Natural killer cell (primary cell): ENCODE measurements around the gene TRPV2. TPM values are rescaled to one million over a fixed set of nuclear protein-coding genes. Genes with fewer than 3 reads are reported as not detected.

Source experiments
- ATAC-seq, 3 donors: fragments of 150-1000 bp in 2 of 3; fragments of 200-7000 bp in 1 of 3; cut with Tn5 transposase; 1 replicate in 1 of 3; 2 replicates in 2 of 3; pipeline ENCODE4 v1.10.0; 2021; ENCODE audit warnings: mild to moderate bottlenecking in 2 of 3, moderate library complexity in 2 of 3
- DNase-seq, 2 donors: peaks; one replicate each; pipeline versions ENCODE4 v3.0.0 to v3.0.0-alpha.2; 2013 to 2021; ENCODE audit warnings: mixed read lengths in 1 of 2
- H3K27ac ChIP-seq: one replicate; pipeline ENCODE4 v1.5.1; 2013; ENCODE audit warnings: mild to moderate bottlenecking, low read length
- H3K27me3 ChIP-seq: one replicate; pipeline ENCODE4 v1.6.1; 2013; ENCODE audit warnings: low read length; ENCODE audit not compliant: control insufficient read depth, insufficient read depth
- H3K36me3 ChIP-seq: one replicate; pipeline ENCODE4 v1.6.1; 2013; ENCODE audit warnings: low read length; ENCODE audit not compliant: control insufficient read depth, insufficient read depth
- H3K4me1 ChIP-seq: one replicate; pipeline ENCODE4 v1.6.1; 2013; ENCODE audit warnings: low read length; ENCODE audit not compliant: control insufficient read depth, insufficient read depth
- H3K4me3 ChIP-seq: one replicate; pipeline ENCODE4 v1.5.1; 2013; ENCODE audit warnings: low read length
- H3K9me3 ChIP-seq: one replicate; pipeline ENCODE4 v1.6.1; 2013; ENCODE audit warnings: low read length; ENCODE audit not compliant: control insufficient read depth, insufficient read depth
- H3K27ac Mint-ChIP-seq, 2 donors: one replicate each; pipeline ENCODE4 v1.8.0; 2022; ENCODE audit warnings: mild to moderate bottlenecking in 2 of 2, mixed read lengths in 2 of 2, moderate library complexity in 1 of 2
- H3K27me3 Mint-ChIP-seq, 2 donors: one replicate each; pipeline ENCODE4 v1.8.0; 2022; ENCODE audit warnings: low read depth in 2 of 2, mixed read lengths in 2 of 2
- H3K36me3 Mint-ChIP-seq: one replicate; pipeline ENCODE4 v1.8.0; 2022; ENCODE audit warnings: mixed read lengths
- H3K4me1 Mint-ChIP-seq, 2 donors: one replicate each; pipeline ENCODE4 v1.8.0; 2022; ENCODE audit warnings: mixed read lengths in 2 of 2
- H3K4me3 Mint-ChIP-seq: one replicate; pipeline ENCODE4 v1.8.0; 2022; ENCODE audit warnings: mild to moderate bottlenecking, moderate library complexity, mixed read lengths
- H3K9me3 Mint-ChIP-seq, 2 donors: one replicate each; pipeline ENCODE4 v1.8.0; 2022; ENCODE audit warnings: mixed read lengths in 2 of 2
- WGBS: methylation state at CpG from one replicate; pipeline ENCODE4 v1.1.7; 2013; ENCODE audit warnings: missing lambda C conversion rate; ENCODE audit not compliant: insufficient coverage; 5-methylcytosine and 5-hydroxymethylcytosine counted together
- intact Hi-C: fragments of 100-400 bp; cut with micrococcal nuclease; formaldehyde crosslinking; loops from one replicate; pipeline ENCODE4 v1.14.2; 2022
- total RNA-seq, 4 donors: library from RNA; stranded (reverse); fragments of 120-200 nt in 1 of 4; gene quantifications; one replicate each; pipeline versions ENCODE4 v1.2.3 to v1.2.4, GENCODE V29; 2013 to 2022
- TF ChIP-seq, protein P1 (sequence below): fragments of 200-600 bp; IDR thresholded peaks from one replicate; pipeline ENCODE4 v1.8.0; 2022; ENCODE audit warnings: antibody characterized with exemption

The TRPV2 gene
- total RNA-seq, 3 donors from 2014 or later (not counting 1 experiment from before 2014, with no cell fraction given): 138 to 163 (median 147) TPM

DNA sequence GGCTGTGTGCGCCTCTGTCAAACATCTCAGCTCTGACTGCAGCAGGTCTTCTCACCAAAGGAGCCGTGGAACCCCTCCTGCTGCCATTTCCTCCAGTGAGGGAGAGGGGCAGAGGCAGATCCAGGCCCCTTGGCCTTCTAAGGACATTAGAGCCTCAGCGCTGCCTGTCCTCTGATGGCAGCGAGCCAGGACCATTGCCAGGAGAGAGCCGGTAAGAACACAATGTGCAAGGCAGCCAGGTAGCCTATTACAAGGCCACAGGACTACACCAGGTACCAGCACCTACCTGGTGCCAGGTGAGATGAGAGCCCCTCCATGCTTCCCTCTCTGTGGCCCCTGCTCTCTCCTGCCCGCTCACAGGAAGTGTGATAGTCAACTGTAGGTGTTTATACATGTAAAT lies 65.6 kb downstream of the TRPV2 start:
- Histone ChIP-seq H3K9me3 (no peaks in the 10 kb centered on the region), H3K27ac (no peak overlapping the region), H3K27me3 (no peaks in the 10 kb centered on the region), H3K4me1 (no peaks in the 10 kb centered on the region), H3K36me3 (no peaks in the 10 kb centered on the region), H3K4me3 (no peak overlapping the region)
- no peaks in the 10 kb centered on the region for H3K9me3 Mint-ChIP-seq
- TF ChIP-seq, protein P1, sequence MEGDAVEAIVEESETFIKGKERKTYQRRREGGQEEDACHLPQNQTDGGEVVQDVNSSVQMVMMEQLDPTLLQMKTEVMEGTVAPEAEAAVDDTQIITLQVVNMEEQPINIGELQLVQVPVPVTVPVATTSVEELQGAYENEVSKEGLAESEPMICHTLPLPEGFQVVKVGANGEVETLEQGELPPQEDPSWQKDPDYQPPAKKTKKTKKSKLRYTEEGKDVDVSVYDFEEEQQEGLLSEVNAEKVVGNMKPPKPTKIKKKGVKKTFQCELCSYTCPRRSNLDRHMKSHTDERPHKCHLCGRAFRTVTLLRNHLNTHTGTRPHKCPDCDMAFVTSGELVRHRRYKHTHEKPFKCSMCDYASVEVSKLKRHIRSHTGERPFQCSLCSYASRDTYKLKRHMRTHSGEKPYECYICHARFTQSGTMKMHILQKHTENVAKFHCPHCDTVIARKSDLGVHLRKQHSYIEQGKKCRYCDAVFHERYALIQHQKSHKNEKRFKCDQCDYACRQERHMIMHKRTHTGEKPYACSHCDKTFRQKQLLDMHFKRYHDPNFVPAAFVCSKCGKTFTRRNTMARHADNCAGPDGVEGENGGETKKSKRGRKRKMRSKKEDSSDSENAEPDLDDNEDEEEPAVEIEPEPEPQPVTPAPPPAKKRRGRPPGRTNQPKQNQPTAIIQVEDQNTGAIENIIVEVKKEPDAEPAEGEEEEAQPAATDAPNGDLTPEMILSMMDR: no peak
- H3K27ac Mint-ChIP-seq: no peak overlapping the region
- H3K27me3 Mint-ChIP-seq: peaks cover 0 to 3% of the 10 kb centered on the region in 2 donors
- no peak overlapping the region for H3K4me3 Mint-ChIP-seq
- no peaks in the 10 kb centered on the region for H3K36me3 Mint-ChIP-seq
- DNase-seq (no peak), ATAC-seq (no peak)
- 98% methylated on average over 6 of the region's 6 CpGs for WGBS
- no peaks in the 10 kb centered on the region for H3K4me1 Mint-ChIP-seq
- intact Hi-C loops: no loop called here

DNA sequence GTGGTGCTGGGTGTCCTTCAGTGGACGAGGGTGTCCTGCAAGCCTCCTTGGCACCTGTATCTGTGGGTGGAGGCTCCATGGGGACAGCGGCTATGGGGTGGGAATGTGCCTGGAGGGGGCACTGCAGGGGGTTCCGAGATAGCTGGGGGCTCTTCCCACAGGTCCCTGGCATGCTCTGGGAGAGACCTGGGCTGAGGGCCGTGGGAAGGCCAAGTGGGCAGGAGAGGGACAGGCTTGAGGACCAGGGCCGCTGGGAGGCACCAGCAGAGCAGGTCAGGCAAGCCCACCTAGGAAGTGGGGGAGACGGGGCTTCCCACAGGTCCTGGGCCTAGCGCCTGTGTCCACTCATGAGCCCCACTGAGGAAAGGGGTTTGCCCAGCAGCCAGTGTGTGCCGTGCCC lies 66.9 kb downstream of the TRPV2 start:
- ATAC-seq (no peak), DNase-seq (no peak)
- Mint-ChIP-seq H3K36me3 (no peaks in the 10 kb centered on the region), H3K4me3 (no peak overlapping the region), H3K27me3 (peaks cover 0 to 3% of the 10 kb centered on the region in 2 donors), H3K9me3 (no peaks in the 10 kb centered on the region), H3K4me1 (no peaks in the 10 kb centered on the region), H3K27ac (no peak overlapping the region)
- Histone ChIP-seq H3K4me1 (no peaks in the 10 kb centered on the region), H3K9me3 (no peaks in the 10 kb centered on the region), H3K27me3 (no peaks in the 10 kb centered on the region), H3K36me3 (no peaks in the 10 kb centered on the region), H3K4me3 (no peak overlapping the region), H3K27ac (no peak overlapping the region)
- TF ChIP-seq, protein P1: no peak
- intact Hi-C loops: no loop called here
- 89% methylated on average over 8 of the region's 8 CpGs for WGBS

- Histone ChIP-seq H3K4me1 (no peaks in the 10 kb centered on the region), H3K9me3 (no peaks in the 10 kb centered on the region), H3K36me3 (no peaks in the 10 kb centered on the region), H3K27me3 (no peaks in the 10 kb centered on the region), H3K4me3 (no peak overlapping the region), H3K27ac (no peak overlapping the region)
- Mint-ChIP-seq H3K36me3 (no peaks in the 10 kb centered on the region), H3K9me3 (no peaks in the 10 kb centered on the region), H3K4me3 (no peak overlapping the region), H3K4me1 (no peaks in the 10 kb centered on the region), H3K27me3 (peaks cover 0 to 3% of the 10 kb centered on the region in 2 donors), H3K27ac (no peak overlapping the region)
- 89% methylated on average over 8 of the region's 8 CpGs for WGBS
- ATAC-seq (no peak), DNase-seq (no peak)
- intact Hi-C loops: no loop called here
- TF ChIP-seq, protein P1: no peak
These were observed 67.8 kb downstream of the TRPV2 start for GRCh38 chr17:16483021-16483645.
